WTC11 (cell line): ENCODE results near the gene FCN1. TPM values are rescaled to one million over a fixed set of nuclear protein-coding genes. Genes with fewer than 3 reads are reported as not detected.

Experiments
- ATAC-seq: fragments of 200-7000 bp; cut with Tn5 transposase; 2 replicates; pipeline ENCODE4 v1.10.0; 2021; ENCODE audit warnings: mild to moderate bottlenecking, moderate library complexity
- CTCF ChIA-PET: fragments of 300-600 bp; sonication (Branson Sonifier 250); formaldehyde crosslinking; loops from one replicate; lab custom pipeline; 2021; ENCODE audit warnings: antibody characterized with exemption; lab: Charles Lee
- POLR2A ChIA-PET: fragments of 350-600 bp; sonication (Branson Sonifier 250); formaldehyde crosslinking; loops from one replicate; lab custom pipeline; 2021; ENCODE audit warnings: antibody characterized with exemption; lab: Charles Lee
- DNase-seq: peaks from one replicate; pipeline ENCODE4 v3.0.0; 2021; ENCODE audit warnings: low spot score
- H3K27ac Mint-ChIP-seq: 2 replicates; pipeline ENCODE4 v1.8.0; 2021; ENCODE audit warnings: mixed read lengths
- H3K27me3 Mint-ChIP-seq: 2 replicates; pipeline ENCODE4 v1.8.0; 2021; ENCODE audit warnings: low read depth, mild to moderate bottlenecking, moderate library complexity, mixed read lengths
- H3K36me3 Mint-ChIP-seq: 2 replicates; pipeline ENCODE4 v1.8.0; 2021; ENCODE audit warnings: mixed read lengths
- H3K4me1 Mint-ChIP-seq: 2 replicates; pipeline ENCODE4 v1.8.0; 2022; ENCODE audit warnings: mixed read lengths
- H3K4me3 Mint-ChIP-seq: 2 replicates; pipeline ENCODE4 v1.8.0; 2021; ENCODE audit warnings: mild to moderate bottlenecking, moderate library complexity, mixed read lengths
- H3K9me3 Mint-ChIP-seq: 2 replicates; pipeline ENCODE4 v1.8.0; 2021; ENCODE audit warnings: mixed read lengths
- ELF4 ChIP-seq: sonication (generic); formaldehyde crosslinking; IDR thresholded peaks from 2 replicates; pipeline ENCODE4 v1.8.1; 2022; ENCODE audit warnings: low read depth, mild to moderate bottlenecking, moderate library complexity, missing genetic modification reagents
- FOXJ3 ChIP-seq: sonication (generic); formaldehyde crosslinking; IDR thresholded peaks from 2 replicates; pipeline ENCODE4 v1.9.0; 2021; ENCODE audit warnings: missing genetic modification reagents, mild to moderate bottlenecking, borderline replicate concordance
- KAT7 ChIP-seq: sonication (generic); formaldehyde crosslinking; IDR thresholded peaks from 2 replicates; pipeline ENCODE4 v1.8.1; 2023; ENCODE audit warnings: missing genetic modification reagents, mild to moderate bottlenecking, borderline replicate concordance
- NR3C1 ChIP-seq: sonication (generic); formaldehyde crosslinking; conservative IDR thresholded peaks from 2 replicates; pipeline ENCODE4 v1.8.1; 2023; ENCODE audit warnings: low read depth, mild to moderate bottlenecking, missing genetic modification reagents
- TCF7 ChIP-seq: sonication (generic); formaldehyde crosslinking; IDR thresholded peaks from 2 replicates; pipeline ENCODE4 v1.8.0; 2022; ENCODE audit warnings: mild to moderate bottlenecking, low read depth, missing genetic modification reagents, moderate library complexity
- ZNF263 ChIP-seq: sonication (generic); formaldehyde crosslinking; IDR thresholded peaks from 2 replicates; pipeline ENCODE4 v1.8.1; 2022; ENCODE audit warnings: low read depth, mild to moderate bottlenecking, moderate library complexity, missing genetic modification reagents
- ZNF416 ChIP-seq: fragments of 250-450 bp; sonication (Bioruptor Pico); IDR thresholded peaks from 2 replicates; pipeline ENCODE4 v1.9.0; 2021; ENCODE audit warnings: mild to moderate bottlenecking, inconsistent platforms
- total RNA-seq: library from RNA; stranded (reverse); gene quantifications from 3 replicates; pipeline ENCODE4 v1.2.3, GENCODE V29; 2021
- TF ChIP-seq, protein P1 (sequence below): fragments of 250-450 bp; sonication (Bioruptor Pico); IDR thresholded peaks from 2 replicates; pipeline ENCODE4 v1.9.0; 2021; ENCODE audit warnings: mild to moderate bottlenecking, borderline replicate concordance
- TF ChIP-seq, protein P2 (sequence below): sonication (generic); formaldehyde crosslinking; IDR thresholded peaks from 2 replicates; pipeline ENCODE4 v1.8.1; 2022; ENCODE audit warnings: low read depth, mild to moderate bottlenecking, moderate library complexity, missing genetic modification reagents, borderline replicate concordance
- TF ChIP-seq, protein P3 (sequence below): sonication (generic); formaldehyde crosslinking; IDR thresholded peaks from 2 replicates; pipeline ENCODE4 v1.8.1; 2022; ENCODE audit warnings: missing genetic modification reagents, borderline replicate concordance
- TF ChIP-seq, protein P4 (sequence below): sonication (generic); formaldehyde crosslinking; IDR thresholded peaks from 2 replicates; pipeline ENCODE4 v1.8.0; 2023; ENCODE audit warnings: missing genetic modification reagents, mild to moderate bottlenecking, borderline replicate concordance
- TF ChIP-seq, protein P5 (sequence below): sonication (generic); formaldehyde crosslinking; IDR thresholded peaks from 2 replicates; pipeline ENCODE4 v1.8.0; 2022; ENCODE audit warnings: mild to moderate bottlenecking, missing genetic modification reagents

Gene FCN1
- total RNA-seq, 1 experiment from 2014 or later: not detected

DNA sequence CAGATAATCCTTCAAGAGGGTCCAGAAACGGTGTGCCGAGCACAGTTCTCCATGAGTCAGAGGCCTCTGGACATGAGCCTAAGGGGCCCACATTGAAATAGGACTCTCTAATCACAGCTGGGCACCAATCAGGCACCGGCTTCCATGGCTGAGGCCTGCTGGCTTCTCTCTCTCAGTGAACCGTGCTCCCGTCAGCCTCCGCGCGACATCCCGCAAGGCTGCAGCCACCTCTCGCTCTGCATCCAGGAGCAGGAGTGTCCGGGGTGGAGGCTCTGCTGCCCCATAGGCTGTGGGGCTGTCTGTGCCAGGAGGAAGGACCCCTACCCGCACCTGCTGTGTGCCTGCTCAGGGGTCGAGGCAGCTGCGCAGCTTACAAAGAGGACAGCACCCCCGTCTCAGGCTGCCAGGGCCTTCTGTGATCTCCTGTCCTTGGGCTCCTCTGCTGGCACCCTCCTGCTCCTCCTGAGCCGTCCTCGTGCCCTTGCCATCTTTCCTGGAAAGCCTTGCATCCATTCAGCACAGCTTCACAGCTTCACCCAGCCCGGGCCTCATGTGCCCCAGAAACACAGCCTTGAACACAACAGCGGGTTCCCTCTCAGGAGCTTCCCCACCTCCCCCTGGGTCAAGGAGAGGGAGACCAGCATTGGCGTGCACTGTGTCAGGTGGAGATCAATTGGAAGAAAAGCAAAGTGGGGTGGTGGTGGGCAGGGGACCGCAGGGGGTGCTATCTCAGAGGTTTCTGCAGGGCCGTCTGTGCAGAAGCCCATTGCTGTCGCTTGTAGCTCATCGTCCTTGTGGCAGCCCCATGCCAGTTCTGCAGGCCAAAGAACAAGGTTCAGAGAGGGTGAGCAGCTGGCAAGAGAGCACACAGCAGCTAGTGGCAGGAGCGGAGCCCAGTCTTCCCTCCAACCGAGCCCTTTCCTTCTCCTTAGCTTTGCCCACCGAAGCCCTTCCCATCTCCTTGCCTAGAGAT, 22.8 kb upstream of the FCN1 start:
- CTCF ChIA-PET: interaction anchor here (0.6 to 1.2 kb wide), 2 partner anchors 242 to 1585 kb away, joined by 3 read pairs; no protein-coding TSS in a partner anchor
- H3K9me3 Mint-ChIP-seq: no peaks in the 10 kb centered on the region
- TF ChIP-seq FOXJ3 (CRISPR knock-in tag): no peak
- no peak for TF ChIP-seq TCF7 (CRISPR knock-in tag)
- TF ChIP-seq ELF4 (CRISPR knock-in tag): no peak
- TF ChIP-seq ZNF416: no peak
- TF ChIP-seq, protein P1, sequence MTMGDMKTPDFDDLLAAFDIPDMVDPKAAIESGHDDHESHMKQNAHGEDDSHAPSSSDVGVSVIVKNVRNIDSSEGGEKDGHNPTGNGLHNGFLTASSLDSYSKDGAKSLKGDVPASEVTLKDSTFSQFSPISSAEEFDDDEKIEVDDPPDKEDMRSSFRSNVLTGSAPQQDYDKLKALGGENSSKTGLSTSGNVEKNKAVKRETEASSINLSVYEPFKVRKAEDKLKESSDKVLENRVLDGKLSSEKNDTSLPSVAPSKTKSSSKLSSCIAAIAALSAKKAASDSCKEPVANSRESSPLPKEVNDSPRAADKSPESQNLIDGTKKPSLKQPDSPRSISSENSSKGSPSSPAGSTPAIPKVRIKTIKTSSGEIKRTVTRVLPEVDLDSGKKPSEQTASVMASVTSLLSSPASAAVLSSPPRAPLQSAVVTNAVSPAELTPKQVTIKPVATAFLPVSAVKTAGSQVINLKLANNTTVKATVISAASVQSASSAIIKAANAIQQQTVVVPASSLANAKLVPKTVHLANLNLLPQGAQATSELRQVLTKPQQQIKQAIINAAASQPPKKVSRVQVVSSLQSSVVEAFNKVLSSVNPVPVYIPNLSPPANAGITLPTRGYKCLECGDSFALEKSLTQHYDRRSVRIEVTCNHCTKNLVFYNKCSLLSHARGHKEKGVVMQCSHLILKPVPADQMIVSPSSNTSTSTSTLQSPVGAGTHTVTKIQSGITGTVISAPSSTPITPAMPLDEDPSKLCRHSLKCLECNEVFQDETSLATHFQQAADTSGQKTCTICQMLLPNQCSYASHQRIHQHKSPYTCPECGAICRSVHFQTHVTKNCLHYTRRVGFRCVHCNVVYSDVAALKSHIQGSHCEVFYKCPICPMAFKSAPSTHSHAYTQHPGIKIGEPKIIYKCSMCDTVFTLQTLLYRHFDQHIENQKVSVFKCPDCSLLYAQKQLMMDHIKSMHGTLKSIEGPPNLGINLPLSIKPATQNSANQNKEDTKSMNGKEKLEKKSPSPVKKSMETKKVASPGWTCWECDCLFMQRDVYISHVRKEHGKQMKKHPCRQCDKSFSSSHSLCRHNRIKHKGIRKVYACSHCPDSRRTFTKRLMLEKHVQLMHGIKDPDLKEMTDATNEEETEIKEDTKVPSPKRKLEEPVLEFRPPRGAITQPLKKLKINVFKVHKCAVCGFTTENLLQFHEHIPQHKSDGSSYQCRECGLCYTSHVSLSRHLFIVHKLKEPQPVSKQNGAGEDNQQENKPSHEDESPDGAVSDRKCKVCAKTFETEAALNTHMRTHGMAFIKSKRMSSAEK: no peak
- TF ChIP-seq NR3C1 (CRISPR knock-in tag): no peak
- TF ChIP-seq KAT7 (CRISPR knock-in tag): no peak
- TF ChIP-seq, protein P2, sequence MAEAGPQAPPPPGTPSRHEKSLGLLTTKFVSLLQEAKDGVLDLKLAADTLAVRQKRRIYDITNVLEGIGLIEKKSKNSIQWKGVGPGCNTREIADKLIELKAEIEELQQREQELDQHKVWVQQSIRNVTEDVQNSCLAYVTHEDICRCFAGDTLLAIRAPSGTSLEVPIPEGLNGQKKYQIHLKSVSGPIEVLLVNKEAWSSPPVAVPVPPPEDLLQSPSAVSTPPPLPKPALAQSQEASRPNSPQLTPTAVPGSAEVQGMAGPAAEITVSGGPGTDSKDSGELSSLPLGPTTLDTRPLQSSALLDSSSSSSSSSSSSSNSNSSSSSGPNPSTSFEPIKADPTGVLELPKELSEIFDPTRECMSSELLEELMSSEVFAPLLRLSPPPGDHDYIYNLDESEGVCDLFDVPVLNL: no peak
- TF ChIP-seq ZNF263 (CRISPR knock-in tag): no peak
- TF ChIP-seq, all 79 proteins: peak for 0
- ATAC-seq: no peak
- Mint-ChIP-seq H3K27me3 (no peaks in the 10 kb centered on the region; the same call in 1 of the 2 replicates), H3K36me3 (no peaks in the 10 kb centered on the region), H3K27ac (no peak overlapping the region), H3K4me1 (peaks cover 10% of the 10 kb centered on the region), H3K4me3 (no peak overlapping the region)
- POLR2A ChIA-PET: no interaction called here
- no peak for DNase-seq

DNA sequence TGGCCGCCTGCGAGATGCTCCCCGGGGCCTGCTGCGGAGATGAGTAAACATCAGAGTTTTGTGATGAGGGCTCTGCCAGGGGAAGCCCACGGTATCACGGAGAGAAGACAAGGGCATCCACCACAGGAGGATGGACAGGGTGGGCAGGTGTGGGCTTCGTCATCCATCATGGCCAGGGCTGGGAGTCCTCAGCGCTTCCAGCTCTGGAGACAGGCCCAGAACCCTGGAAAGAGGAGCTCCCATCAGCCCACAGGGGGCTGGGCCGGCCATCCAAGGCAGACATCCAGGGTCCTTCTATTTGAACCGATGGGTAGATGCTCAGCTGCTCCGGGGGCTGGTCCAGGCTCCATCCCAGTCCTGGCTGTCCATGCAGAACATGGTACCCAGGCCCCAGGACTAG, 22.1 kb upstream of the FCN1 start:
- H3K27ac Mint-ChIP-seq: no peak overlapping the region
- no peak for ATAC-seq
- peaks cover 10% of the 10 kb centered on the region for H3K4me1 Mint-ChIP-seq
- CTCF ChIA-PET: no interaction called here
- no peaks in the 10 kb centered on the region for H3K36me3 Mint-ChIP-seq
- TF ChIP-seq, protein P3, sequence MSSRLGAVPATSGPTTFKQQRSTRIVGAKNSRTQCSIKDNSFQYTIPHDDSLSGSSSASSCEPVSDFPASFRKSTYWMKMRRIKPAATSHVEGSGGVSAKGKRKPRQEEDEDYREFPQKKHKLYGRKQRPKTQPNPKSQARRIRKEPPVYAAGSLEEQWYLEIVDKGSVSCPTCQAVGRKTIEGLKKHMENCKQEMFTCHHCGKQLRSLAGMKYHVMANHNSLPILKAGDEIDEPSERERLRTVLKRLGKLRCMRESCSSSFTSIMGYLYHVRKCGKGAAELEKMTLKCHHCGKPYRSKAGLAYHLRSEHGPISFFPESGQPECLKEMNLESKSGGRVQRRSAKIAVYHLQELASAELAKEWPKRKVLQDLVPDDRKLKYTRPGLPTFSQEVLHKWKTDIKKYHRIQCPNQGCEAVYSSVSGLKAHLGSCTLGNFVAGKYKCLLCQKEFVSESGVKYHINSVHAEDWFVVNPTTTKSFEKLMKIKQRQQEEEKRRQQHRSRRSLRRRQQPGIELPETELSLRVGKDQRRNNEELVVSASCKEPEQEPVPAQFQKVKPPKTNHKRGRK (CRISPR knock-in tag): no peak
- TF ChIP-seq, protein P4, sequence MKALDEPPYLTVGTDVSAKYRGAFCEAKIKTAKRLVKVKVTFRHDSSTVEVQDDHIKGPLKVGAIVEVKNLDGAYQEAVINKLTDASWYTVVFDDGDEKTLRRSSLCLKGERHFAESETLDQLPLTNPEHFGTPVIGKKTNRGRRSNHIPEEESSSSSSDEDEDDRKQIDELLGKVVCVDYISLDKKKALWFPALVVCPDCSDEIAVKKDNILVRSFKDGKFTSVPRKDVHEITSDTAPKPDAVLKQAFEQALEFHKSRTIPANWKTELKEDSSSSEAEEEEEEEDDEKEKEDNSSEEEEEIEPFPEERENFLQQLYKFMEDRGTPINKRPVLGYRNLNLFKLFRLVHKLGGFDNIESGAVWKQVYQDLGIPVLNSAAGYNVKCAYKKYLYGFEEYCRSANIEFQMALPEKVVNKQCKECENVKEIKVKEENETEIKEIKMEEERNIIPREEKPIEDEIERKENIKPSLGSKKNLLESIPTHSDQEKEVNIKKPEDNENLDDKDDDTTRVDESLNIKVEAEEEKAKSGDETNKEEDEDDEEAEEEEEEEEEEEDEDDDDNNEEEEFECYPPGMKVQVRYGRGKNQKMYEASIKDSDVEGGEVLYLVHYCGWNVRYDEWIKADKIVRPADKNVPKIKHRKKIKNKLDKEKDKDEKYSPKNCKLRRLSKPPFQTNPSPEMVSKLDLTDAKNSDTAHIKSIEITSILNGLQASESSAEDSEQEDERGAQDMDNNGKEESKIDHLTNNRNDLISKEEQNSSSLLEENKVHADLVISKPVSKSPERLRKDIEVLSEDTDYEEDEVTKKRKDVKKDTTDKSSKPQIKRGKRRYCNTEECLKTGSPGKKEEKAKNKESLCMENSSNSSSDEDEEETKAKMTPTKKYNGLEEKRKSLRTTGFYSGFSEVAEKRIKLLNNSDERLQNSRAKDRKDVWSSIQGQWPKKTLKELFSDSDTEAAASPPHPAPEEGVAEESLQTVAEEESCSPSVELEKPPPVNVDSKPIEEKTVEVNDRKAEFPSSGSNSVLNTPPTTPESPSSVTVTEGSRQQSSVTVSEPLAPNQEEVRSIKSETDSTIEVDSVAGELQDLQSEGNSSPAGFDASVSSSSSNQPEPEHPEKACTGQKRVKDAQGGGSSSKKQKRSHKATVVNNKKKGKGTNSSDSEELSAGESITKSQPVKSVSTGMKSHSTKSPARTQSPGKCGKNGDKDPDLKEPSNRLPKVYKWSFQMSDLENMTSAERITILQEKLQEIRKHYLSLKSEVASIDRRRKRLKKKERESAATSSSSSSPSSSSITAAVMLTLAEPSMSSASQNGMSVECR (CRISPR knock-in tag): no peak
- TF ChIP-seq, protein P5, sequence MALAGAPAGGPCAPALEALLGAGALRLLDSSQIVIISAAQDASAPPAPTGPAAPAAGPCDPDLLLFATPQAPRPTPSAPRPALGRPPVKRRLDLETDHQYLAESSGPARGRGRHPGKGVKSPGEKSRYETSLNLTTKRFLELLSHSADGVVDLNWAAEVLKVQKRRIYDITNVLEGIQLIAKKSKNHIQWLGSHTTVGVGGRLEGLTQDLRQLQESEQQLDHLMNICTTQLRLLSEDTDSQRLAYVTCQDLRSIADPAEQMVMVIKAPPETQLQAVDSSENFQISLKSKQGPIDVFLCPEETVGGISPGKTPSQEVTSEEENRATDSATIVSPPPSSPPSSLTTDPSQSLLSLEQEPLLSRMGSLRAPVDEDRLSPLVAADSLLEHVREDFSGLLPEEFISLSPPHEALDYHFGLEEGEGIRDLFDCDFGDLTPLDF (CRISPR knock-in tag): no peak
- TF ChIP-seq, all 79 proteins: peak for 0
- Mint-ChIP-seq H3K4me3 (no peak overlapping the region), H3K27me3 (no peaks in the 10 kb centered on the region; the same call in 1 of the 2 replicates), H3K9me3 (no peaks in the 10 kb centered on the region)
- POLR2A ChIA-PET: no interaction called here
- DNase-seq: no peak
